ENCODE results near the gene CNKSR1.
"Not testable (repeated sequence)": the region's sequence is repeated elsewhere in the genome, so short reads cannot be mapped to it uniquely, and the experiment has no call there.

CNKSR1 gene

DNA sequence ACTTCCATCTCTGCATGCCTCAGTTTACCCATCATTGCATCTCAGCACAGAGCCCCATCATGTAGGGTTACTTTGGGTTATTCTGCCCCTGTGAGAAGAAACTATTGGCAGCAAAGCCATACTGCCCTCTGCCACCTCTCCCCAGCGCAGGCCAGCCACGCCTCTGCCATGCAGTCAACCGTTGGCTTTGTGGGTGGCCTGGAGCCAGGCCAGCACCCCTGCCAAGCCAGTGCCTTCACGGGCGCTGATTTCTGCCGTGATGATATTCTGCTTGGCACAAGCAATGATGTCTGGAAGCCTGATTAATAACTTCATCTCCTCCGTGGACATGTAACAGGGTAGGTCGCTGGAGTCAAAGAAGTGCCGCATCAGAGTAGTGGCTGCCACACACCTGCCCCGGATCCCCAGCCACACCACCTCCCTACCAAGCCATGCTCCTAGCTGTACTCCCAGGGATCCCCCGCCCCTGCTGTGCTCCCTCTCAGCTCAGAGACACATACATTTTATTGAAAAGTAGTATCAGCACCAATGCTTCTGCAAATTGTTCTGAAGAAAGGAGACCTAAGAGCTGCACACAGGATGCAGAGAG, 41.7 kb downstream of the CNKSR1 start:
- Histone ChIP-seq H3K9ac (ENCODE audit: low read depth, low read length) (no peak overlapping the region), H3K4me3 (ENCODE audit: low read length) (no peak overlapping the region)

DNA sequence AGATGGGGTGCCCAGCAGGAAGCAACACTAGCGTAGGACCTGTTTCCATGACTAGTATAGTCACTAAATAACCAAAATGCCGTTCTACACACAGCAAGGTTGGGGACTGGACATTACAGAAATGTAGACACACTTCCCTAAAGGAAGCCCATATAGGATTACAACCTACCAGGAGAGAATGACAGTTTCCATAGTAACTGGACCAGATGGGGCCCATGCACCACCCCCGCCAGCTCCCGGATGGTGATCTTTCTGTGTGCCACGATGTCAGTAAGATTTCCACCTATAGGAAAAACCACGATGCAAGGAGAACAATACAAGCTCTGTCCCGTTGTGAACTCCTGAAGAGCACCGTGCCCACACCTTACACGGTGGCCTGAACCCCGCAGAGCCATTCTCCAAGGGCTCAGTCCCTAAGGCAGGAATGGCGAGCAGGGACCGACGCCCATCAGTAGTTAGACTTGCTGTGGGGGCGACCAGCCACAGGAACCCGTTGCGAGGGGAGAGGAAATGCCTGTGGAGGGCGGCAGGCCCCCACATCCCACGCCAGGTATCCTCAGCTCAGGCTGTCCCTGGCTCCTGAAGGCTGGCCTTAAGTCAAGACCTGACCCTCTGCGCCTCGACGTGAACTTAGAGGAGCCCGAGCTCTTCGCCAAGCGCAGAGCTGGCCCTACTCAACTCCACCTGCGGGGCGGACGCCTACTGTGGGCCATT, 43.1 kb downstream of the CNKSR1 start:
- Histone ChIP-seq H3K4me3 (ENCODE audit: low read length) (no peak overlapping the region), H3K36me3 (ENCODE audit: insufficient read depth, low read length) (no peaks in the 10 kb centered on the region), H3K4me1 (ENCODE audit: control insufficient read depth, insufficient read depth, low read length) (peaks cover 4% of the 10 kb centered on the region), H3K4me2 (ENCODE audit: low read length) (no peak overlapping the region), H3K27me3 (ENCODE audit: control insufficient read depth, insufficient read depth, low read length) (peaks cover 44% of the 10 kb centered on the region), H3K9me3 (replicated peaks; ENCODE audit: low read length) (no peaks in the 10 kb centered on the region), H3K9ac (ENCODE audit: low read depth, low read length) (no peak overlapping the region)

More for the DNA sequence above, 41.7 kb downstream of the CNKSR1 start:
- Histone ChIP-seq H3K27me3 (ENCODE audit: control insufficient read depth, insufficient read depth, low read length) (peaks cover 39% of the 10 kb centered on the region), H3K4me2 (ENCODE audit: low read length) (no peak overlapping the region), H3K36me3 (ENCODE audit: insufficient read depth, low read length) (no peaks in the 10 kb centered on the region), H3K4me1 (ENCODE audit: control insufficient read depth, insufficient read depth, low read length) (no peaks in the 10 kb centered on the region), H3K9me3 (replicated peaks; ENCODE audit: low read length) (no peaks in the 10 kb centered on the region)

DNA sequence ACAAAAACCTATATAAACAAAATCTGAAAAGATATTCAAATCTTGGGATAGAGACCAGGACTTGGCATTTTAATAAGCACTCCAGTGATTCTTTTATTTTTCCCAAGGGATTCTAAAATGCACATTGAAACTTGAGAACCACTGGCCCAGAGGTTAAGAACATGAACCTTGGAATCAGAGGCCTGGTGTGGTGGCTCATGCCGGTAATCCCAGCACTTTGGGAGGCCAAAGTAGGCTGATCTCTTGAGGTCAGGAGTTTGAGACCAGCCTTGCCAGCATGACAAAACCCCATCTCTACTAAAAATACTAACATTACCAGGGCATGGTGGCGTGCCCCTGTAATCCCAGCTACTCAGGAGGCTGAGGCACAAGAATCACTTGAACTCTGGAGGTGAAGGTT, 43.8 kb downstream of the CNKSR1 start:
- Histone ChIP-seq H3K4me3 (ENCODE audit: low read length) (no peak overlapping the region), H3K36me3 (ENCODE audit: insufficient read depth, low read length) (no peaks in the 10 kb centered on the region), H3K4me1 (ENCODE audit: control insufficient read depth, insufficient read depth, low read length) (peaks cover 7% of the 10 kb centered on the region), H3K27me3 (ENCODE audit: control insufficient read depth, insufficient read depth, low read length) (peaks cover 43% of the 10 kb centered on the region), H3K4me2 (ENCODE audit: low read length) (no peak overlapping the region), H3K9ac (ENCODE audit: low read depth, low read length) (no peak overlapping the region), H3K9me3 (replicated peaks; ENCODE audit: low read length) (no peaks in the 10 kb centered on the region)

DNA sequence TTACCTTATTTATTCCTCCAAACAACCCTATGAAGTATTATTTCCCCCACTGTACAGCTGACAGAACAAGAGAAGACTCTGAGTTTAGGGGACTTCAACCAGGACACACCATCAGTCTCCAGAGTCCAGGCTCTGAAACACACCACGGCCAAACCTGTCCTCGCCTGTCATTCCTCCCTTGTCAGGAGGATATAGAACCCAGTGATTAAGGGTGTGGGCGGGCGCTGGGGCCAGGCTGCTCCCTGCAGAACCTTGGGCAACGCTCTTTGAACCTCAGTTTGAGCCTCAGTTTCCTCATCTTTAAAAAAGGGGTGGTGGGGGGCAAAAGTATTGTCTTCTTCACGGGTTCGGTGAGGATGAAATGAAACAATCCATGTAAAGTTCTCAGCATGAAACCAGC, 47.3 kb downstream of the CNKSR1 start:
- peaks cover 44% of the 10 kb centered on the region for H3K27me3 ChIP-seq (ENCODE audit: control insufficient read depth, insufficient read depth, low read length)

DNA sequence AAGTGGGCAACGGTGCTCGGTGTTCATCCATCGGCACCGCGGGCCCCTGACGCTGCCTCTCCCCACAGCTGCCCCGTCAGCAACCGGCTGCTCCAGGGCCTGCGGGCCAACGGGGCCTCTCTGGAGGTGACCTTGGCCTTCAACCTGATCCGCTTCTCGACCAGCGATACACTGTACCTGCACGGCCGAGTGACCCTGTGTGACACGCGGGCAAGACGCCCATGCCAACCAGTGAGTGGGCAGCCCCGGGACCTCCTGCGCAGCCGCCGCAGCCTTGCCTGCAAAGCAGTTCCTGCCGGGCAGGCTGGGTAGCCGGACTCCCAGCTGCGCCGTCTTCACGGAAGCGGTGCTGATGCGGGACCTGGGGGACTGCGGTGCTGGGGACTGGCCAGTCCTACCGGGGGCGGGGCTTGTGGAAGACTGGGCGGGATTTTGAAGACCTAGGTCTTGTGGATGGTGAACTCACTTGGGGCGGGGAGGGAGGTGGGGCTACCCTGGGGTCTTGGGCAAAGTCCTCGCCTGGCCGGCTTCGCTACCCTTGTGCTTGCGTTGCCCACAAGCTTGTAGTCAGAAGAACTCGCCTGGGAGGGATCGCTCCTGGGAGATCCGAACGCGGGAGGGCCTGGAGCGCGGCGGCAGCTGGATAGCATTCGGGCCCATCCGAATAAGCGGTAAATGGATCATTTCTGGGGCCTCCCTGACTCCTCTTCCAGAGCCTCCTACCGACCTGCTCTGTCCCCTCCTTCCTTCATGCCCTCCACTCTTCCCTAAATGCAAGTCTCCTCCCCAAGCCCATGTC, 47.9 kb downstream of the CNKSR1 start:
- peaks cover 7% of the 10 kb centered on the region for H3K4me1 ChIP-seq (ENCODE audit: control insufficient read depth, insufficient read depth, low read length)
- H3K4me2 ChIP-seq (ENCODE audit: low read length): peak overlapping the region; percentile 89
- H3K36me3 ChIP-seq (ENCODE audit: insufficient read depth, low read length): no peaks in the 10 kb centered on the region
- H3K9ac ChIP-seq (ENCODE audit: low read depth, low read length): no peak overlapping the region
- H3K27me3 ChIP-seq (ENCODE audit: control insufficient read depth, insufficient read depth, low read length): peaks cover 39% of the 10 kb centered on the region
- H3K4me3 ChIP-seq (ENCODE audit: low read length): peak overlapping the region; percentile 63
- H3K9me3 ChIP-seq (replicated peaks; ENCODE audit: low read length): no peaks in the 10 kb centered on the region

More for the DNA sequence above, 47.3 kb downstream of the CNKSR1 start:
- H3K4me1 ChIP-seq (ENCODE audit: control insufficient read depth, insufficient read depth, low read length): peaks cover 7% of the 10 kb centered on the region
- peak overlapping the region; percentile 63 for H3K4me3 ChIP-seq (ENCODE audit: low read length)
- H3K9me3 ChIP-seq (replicated peaks; ENCODE audit: low read length): no peaks in the 10 kb centered on the region
- H3K4me2 ChIP-seq (ENCODE audit: low read length): peak overlapping the region; percentile 89
- H3K36me3 ChIP-seq (ENCODE audit: insufficient read depth, low read length): no peaks in the 10 kb centered on the region
- H3K9ac ChIP-seq (ENCODE audit: low read depth, low read length): no peak overlapping the region

- H3K9me3 ChIP-seq (replicated peaks; ENCODE audit: low read length); H3K9ac ChIP-seq (ENCODE audit: low read depth, low read length); H3K4me3 ChIP-seq (ENCODE audit: low read length); H3K4me2 ChIP-seq (ENCODE audit: low read length); H3K4me1 ChIP-seq (ENCODE audit: control insufficient read depth, insufficient read depth, low read length); H3K36me3 ChIP-seq (ENCODE audit: insufficient read depth, low read length): not testable (repeated sequence)
- peaks cover 16% of the 10 kb centered on the region for H3K27me3 ChIP-seq (ENCODE audit: control insufficient read depth, insufficient read depth, low read length)
Observed at GRCh38 chr1:26230682-26231081, 53.4 kb downstream of the CNKSR1 start.

DNA sequence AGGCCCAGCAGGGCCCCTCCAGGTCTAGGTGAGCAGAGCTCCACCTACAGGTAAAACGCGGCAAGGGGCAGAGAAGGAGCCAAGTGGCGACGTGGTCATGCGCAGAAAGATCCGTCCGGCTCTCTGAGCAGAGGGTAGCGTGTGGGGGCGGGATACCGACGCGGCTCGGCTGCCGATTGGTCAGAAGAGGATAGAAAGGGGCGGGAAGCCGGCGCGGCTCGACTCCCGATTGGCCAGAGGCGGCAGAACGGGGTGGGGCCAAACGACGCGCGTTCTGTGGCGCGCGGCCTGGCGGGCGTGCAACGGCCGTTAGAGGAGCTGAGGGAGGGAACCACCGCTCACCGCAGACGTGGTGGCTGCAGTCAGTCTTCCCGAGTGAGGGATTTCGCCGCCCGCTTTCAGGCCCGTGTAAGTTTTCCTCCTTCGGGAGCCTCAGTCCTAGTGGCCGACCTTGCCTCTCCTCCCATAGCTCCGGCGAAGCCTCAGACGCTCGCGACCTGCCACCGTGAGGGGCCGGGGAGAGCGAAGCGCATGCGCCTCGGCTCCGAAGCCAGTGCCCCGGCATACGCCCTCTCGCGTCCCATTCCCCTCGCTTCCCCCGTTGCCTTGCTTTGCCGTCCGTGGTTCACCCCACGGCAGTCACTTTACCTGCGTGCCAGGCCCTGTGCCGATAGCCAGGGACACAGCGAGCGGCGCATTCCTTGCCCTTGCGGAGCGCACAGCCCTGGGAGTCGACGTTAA, 56.8 kb downstream of the CNKSR1 start, which contains the start of gene CEP85:
CEP85 (plus strand) TSS at position 298 of the 741 bp plus-strand sequence. CDS start 5,584 bp downstream, outside the sequence.
- Histone ChIP-seq H3K9ac (ENCODE audit: low read depth, low read length) (peak within 1 kb of the TSS; percentile 88), H3K27me3 (ENCODE audit: control insufficient read depth, insufficient read depth, low read length) (no peaks in the 10 kb centered on the region), H3K4me3 (ENCODE audit: low read length) (peak within 1 kb of the TSS; percentile 98), H3K36me3 (ENCODE audit: insufficient read depth, low read length) (no peaks in the 10 kb centered on the region), H3K9me3 (replicated peaks; ENCODE audit: low read length) (no peaks in the 10 kb centered on the region), H3K4me1 (ENCODE audit: control insufficient read depth, insufficient read depth, low read length) (peaks cover 18% of the 10 kb centered on the region), H3K4me2 (ENCODE audit: low read length) (peak within 1 kb of the TSS; percentile 89)

GRCh38 chr1:26234644-26235370, 57.5 kb downstream of the CNKSR1 start:
- Histone ChIP-seq H3K9ac (ENCODE audit: low read depth, low read length) (peak overlapping the region; percentile 88), H3K4me3 (ENCODE audit: low read length) (peak overlapping the region; percentile 98), H3K4me2 (ENCODE audit: low read length) (peak overlapping the region; percentile 89), H3K9me3 (replicated peaks; ENCODE audit: low read length) (no peaks in the 10 kb centered on the region), H3K4me1 (ENCODE audit: control insufficient read depth, insufficient read depth, low read length) (peaks cover 22% of the 10 kb centered on the region), H3K36me3 (ENCODE audit: insufficient read depth, low read length) (no peaks in the 10 kb centered on the region), H3K27me3 (ENCODE audit: control insufficient read depth, insufficient read depth, low read length) (no peaks in the 10 kb centered on the region)

GRCh38 chr1:26237230-26237966, 60.1 kb downstream of the CNKSR1 start:
- Histone ChIP-seq H3K4me3 (ENCODE audit: low read length) (no peak overlapping the region), H3K9me3 (replicated peaks; ENCODE audit: low read length) (no peaks in the 10 kb centered on the region), H3K9ac (ENCODE audit: low read depth, low read length) (no peak overlapping the region), H3K4me2 (ENCODE audit: low read length) (peak overlapping the region; percentile 44), H3K27me3 (ENCODE audit: control insufficient read depth, insufficient read depth, low read length) (no peaks in the 10 kb centered on the region), H3K36me3 (ENCODE audit: insufficient read depth, low read length) (no peaks in the 10 kb centered on the region), H3K4me1 (ENCODE audit: control insufficient read depth, insufficient read depth, low read length) (peaks cover 25% of the 10 kb centered on the region)
